22Rv1 (cell line): Measurements from ENCODE around the gene CD151.

Experiments
- ZFX ChIP-seq: fragments of 450-650 bp; IDR thresholded peaks from 2 replicates; pipeline ENCODE4 v1.6.1; 2017; ENCODE audit warnings: antibody characterized with exemption, borderline replicate concordance
- TF ChIP-seq, protein P1 (sequence below): fragments of 450-650 bp; IDR thresholded peaks from 2 replicates; pipeline ENCODE4 v1.5.1; 2017; ENCODE audit warnings: mild to moderate bottlenecking

- TF ChIP-seq, protein P1, sequence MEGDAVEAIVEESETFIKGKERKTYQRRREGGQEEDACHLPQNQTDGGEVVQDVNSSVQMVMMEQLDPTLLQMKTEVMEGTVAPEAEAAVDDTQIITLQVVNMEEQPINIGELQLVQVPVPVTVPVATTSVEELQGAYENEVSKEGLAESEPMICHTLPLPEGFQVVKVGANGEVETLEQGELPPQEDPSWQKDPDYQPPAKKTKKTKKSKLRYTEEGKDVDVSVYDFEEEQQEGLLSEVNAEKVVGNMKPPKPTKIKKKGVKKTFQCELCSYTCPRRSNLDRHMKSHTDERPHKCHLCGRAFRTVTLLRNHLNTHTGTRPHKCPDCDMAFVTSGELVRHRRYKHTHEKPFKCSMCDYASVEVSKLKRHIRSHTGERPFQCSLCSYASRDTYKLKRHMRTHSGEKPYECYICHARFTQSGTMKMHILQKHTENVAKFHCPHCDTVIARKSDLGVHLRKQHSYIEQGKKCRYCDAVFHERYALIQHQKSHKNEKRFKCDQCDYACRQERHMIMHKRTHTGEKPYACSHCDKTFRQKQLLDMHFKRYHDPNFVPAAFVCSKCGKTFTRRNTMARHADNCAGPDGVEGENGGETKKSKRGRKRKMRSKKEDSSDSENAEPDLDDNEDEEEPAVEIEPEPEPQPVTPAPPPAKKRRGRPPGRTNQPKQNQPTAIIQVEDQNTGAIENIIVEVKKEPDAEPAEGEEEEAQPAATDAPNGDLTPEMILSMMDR, result no peak
- TF ChIP-seq ZFX, result no peak
Measured at GRCh38 chr11:852762-853161, 20.0 kb downstream of the CD151 start.
